Measurements from ENCODE around the gene GABBR2. TPM values are rescaled to one million over a fixed set of nuclear protein-coding genes. Genes with fewer than 3 reads are reported as not detected.

GABBR2 gene
- total RNA-seq, 4 donors from 2014 or later = 0.32 to 1.7 TPM; not detected in 2

DNA sequence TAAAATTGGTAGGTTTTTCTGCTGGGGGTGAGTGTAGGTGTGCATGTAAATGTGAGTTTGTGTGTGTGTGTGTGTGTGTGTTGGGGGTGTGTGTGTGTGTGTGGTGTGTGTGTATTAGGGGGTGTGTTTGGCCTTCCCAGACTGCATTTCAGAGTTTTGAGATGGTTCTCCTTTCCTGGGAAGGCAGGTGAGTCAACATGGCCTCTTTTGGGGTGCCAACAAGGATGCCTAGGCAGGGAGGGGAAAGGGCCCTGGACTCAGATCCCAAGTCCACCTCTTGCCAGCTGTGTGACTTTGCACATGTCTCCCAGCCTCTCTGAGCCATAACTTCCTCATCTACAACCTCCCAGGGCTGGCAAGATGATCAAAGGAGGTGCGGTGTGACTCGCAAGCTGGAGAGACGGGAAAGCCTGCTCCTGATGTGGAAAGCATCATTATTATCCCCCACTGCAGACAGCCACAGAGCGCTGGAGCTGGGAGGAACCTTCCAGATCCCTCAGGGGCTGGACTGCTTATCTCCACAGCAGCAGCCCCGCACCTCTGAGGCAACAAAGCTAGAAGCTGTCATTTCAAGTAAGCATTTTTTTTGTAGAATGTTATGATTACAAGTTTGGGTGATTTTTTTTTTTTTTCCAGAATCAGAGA, 389.8 kb downstream of the GABBR2 start:
- WGBS = 62% methylated on average over 5 of the region's 5 CpGs
- TF ChIP-seq, protein P1, sequence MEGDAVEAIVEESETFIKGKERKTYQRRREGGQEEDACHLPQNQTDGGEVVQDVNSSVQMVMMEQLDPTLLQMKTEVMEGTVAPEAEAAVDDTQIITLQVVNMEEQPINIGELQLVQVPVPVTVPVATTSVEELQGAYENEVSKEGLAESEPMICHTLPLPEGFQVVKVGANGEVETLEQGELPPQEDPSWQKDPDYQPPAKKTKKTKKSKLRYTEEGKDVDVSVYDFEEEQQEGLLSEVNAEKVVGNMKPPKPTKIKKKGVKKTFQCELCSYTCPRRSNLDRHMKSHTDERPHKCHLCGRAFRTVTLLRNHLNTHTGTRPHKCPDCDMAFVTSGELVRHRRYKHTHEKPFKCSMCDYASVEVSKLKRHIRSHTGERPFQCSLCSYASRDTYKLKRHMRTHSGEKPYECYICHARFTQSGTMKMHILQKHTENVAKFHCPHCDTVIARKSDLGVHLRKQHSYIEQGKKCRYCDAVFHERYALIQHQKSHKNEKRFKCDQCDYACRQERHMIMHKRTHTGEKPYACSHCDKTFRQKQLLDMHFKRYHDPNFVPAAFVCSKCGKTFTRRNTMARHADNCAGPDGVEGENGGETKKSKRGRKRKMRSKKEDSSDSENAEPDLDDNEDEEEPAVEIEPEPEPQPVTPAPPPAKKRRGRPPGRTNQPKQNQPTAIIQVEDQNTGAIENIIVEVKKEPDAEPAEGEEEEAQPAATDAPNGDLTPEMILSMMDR (IDR thresholded peaks at IDR 0.05) = no peak
- no peak for TF ChIP-seq POLR2A (IDR thresholded peaks at IDR 0.05)
- no peak for TF ChIP-seq POLR2AphosphoS5 (IDR thresholded peaks at IDR 0.05)
- no peak for TF ChIP-seq EP300 (IDR thresholded peaks at IDR 0.05)
- Histone ChIP-seq H3K4me3 (no peak overlapping the region), H3K9me3 (no peaks in the 10 kb centered on the region), H3K27me3 (no peaks in the 10 kb centered on the region), H3K36me3 (no peaks in the 10 kb centered on the region), H3K27ac (no peak overlapping the region), H3K4me1 (peaks cover 4% of the 10 kb centered on the region)
- DNase-seq (ENCODE audit: low spot score in 2 of 2) = no peak

DNA sequence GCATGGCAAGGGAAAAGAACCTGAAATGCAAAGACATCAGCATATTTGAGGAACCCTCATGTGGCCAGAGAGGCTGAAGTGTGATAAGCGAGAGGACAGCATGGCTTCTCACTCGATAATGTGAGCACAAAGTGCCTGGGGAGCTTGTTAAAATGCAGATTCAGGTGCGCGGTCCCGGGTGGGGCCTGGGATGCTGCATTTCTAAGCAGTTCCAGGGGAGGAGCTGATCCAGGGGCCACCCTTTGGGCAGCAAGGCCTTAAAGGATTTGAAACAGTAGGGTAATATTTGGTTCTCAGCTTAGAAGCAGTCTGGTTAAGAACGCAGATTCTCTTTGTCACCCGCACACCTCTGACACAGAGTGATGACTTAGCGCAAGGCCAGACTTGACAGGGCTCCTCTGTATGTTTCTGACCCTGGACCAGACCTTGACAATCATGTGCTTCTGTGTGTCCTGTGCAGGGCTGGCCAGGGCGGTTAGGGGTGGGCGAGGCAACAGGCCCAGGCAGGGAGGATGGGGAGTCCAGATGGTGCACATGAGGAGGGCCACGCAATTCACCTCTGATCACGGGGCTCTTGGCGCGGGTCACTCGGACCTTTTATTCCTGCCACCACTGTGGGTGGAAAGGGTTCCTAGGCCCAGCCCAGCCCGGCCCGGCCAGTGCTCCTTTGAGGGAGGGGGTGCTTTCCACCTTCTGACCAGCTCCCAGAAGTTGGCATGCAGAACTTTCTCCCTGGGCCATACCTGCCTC, 390.5 kb downstream of the GABBR2 start:
- peaks cover 4% of the 10 kb centered on the region for H3K4me1 ChIP-seq
- no peak for DNase-seq (ENCODE audit: low spot score in 2 of 2)
- TF ChIP-seq, protein P1 (IDR thresholded peaks at IDR 0.05) = no peak
- TF ChIP-seq EP300 (IDR thresholded peaks at IDR 0.05) = no peak
- no peak for TF ChIP-seq POLR2A (IDR thresholded peaks at IDR 0.05)
- TF ChIP-seq POLR2AphosphoS5 (IDR thresholded peaks at IDR 0.05) = no peak
- no peaks in the 10 kb centered on the region for H3K36me3 ChIP-seq
- no peaks in the 10 kb centered on the region for H3K9me3 ChIP-seq
- no peaks in the 10 kb centered on the region for H3K27me3 ChIP-seq
- no peak overlapping the region for H3K4me3 ChIP-seq
- WGBS = 74% methylated on average over 12 of the region's 17 CpGs
- H3K27ac ChIP-seq = no peak overlapping the region

DNA sequence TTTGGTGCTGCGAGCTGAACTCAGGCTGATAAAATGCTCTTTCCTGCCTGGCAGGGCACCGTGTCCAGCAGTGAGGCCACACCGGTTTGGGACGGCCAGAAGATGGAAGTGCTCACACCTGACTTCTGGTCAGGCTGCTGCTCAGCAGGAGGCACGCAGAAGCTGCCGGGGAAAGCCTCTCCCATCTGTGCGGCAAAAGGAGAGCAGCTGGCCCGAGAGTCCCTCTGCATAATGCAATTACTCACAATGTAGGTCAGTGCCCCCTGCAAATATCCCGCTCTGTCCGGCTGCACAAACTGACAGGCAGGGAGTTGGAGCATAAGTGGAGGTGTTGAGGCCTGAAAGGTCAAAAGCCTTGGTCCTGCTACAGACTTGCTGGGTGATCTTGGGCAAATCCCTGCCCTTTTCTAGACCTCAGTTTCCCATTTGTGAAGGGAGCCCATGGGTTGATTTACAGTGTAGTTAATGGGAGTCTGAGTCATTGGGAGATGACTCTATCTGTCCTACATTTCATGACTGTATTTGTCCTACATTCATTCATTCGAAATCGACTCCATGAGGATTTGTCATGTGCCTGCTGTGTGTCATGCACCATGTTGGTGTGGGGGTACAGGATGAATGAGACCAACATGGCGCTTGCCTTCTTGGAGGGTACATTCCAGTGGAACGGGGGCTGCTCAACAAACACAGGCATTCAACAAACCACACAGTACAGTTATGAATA, 391.4 kb downstream of the GABBR2 start:
- Histone ChIP-seq H3K27ac (no peak overlapping the region), H3K4me3 (no peak overlapping the region), H3K9me3 (no peaks in the 10 kb centered on the region), H3K4me1 (peaks cover 4% of the 10 kb centered on the region), H3K27me3 (no peaks in the 10 kb centered on the region), H3K36me3 (no peaks in the 10 kb centered on the region)
- WGBS = 70% methylated on average over 14 of the region's 14 CpGs
- DNase-seq (ENCODE audit: low spot score in 2 of 2) = no peak
- TF ChIP-seq EP300 (IDR thresholded peaks at IDR 0.05) = no peak
- no peak for TF ChIP-seq POLR2AphosphoS5 (IDR thresholded peaks at IDR 0.05)
- TF ChIP-seq POLR2A (IDR thresholded peaks at IDR 0.05) = no peak
- TF ChIP-seq, protein P1 (IDR thresholded peaks at IDR 0.05) = no peak

DNA sequence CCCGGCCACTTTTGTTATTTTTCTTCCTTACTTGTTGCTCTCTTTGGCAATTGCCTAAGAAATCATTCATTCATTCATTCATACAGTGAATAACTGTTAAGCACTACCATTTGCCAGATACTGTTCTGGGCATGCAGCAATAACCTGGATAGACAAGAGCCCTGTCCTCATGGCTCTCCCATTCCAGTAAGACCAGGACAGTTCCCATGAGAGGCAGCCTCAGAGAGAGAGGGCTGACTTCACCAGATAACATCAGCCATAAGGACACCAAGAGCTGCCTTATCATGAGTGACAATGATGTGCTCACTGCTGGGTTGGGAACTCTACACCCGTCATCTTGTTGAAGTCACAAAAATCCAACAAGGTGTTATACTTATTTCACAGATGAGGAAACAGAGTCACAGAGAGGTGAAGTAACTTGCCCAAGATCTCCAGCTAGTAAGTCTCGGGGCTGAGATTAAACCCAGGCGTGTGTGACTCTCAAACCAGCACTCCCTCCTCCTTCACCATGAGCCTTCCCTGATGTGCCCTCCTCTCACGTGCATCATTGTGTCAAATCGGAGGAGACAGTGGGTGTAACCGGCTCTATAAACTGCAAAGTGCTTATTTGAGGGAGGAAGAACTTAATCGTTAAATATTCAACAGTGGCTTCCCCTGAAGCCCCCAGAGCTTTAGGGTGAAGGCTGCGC, 392.1 kb downstream of the GABBR2 start:
- no peak for DNase-seq (ENCODE audit: low spot score in 2 of 2)
- 80% methylated on average over 9 of the region's 9 CpGs for WGBS
- no peaks in the 10 kb centered on the region for H3K9me3 ChIP-seq
- H3K4me1 ChIP-seq = peaks cover 4% of the 10 kb centered on the region
- no peaks in the 10 kb centered on the region for H3K36me3 ChIP-seq
- no peak overlapping the region for H3K4me3 ChIP-seq
- no peaks in the 10 kb centered on the region for H3K27me3 ChIP-seq
- TF ChIP-seq POLR2AphosphoS5 (IDR thresholded peaks at IDR 0.05) = no peak
- TF ChIP-seq, protein P1 (IDR thresholded peaks at IDR 0.05) = no peak
- no peak for TF ChIP-seq POLR2A (IDR thresholded peaks at IDR 0.05)
- no peak for TF ChIP-seq EP300 (IDR thresholded peaks at IDR 0.05)
- H3K27ac ChIP-seq = no peak overlapping the region

Data from suprapubic skin (tissue), 4 donors.